GM13976 (cell line): ENCODE data around the gene NOTO.

Source experiments
- DNase-seq: peaks from one replicate; pipeline ENCODE4 v3.0.0; 2012; ENCODE audit warnings: low spot score
- in situ Hi-C: fragments of 300-500 bp; cut with MboI; formaldehyde crosslinking; loops from one replicate; pipeline ENCODE4 v1.12.0; 2022; ENCODE audit warnings: low sequenced_read_pairs, mixed read lengths, inconsistent platforms; ENCODE audit not compliant: unreplicated experiment
- TF ChIP-seq, protein P1 (sequence below): IDR thresholded peaks from 2 replicates; pipeline ENCODE4 v1.5.1; 2012; ENCODE audit warnings: borderline replicate concordance, mild to moderate bottlenecking; ENCODE audit not compliant: insufficient read depth; ENCODE audit errors: extremely low read depth, missing control alignments, control extremely low read depth

Gene NOTO

DNA sequence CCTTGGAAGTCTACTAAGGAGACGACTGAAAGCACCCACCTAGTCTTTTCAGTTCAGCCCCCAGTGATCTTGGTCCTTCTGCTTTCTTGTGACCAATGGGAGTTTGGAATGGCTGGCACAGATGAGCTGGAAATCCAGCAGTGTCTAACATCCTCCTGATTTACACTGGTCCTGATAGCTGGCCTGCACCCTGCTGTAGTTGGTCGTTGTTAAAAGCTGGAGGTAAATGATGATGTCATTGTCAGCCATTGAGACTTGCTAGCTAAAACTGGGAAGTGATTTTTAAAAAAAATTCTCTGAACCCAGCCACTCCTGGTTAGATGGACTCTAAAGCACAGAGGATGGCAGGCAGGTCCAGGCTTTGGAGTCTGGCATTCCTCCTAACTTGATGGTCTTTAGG lies 51.0 kb downstream of the NOTO start:
- in situ Hi-C loops, result no loop called here
- TF ChIP-seq, protein P1, sequence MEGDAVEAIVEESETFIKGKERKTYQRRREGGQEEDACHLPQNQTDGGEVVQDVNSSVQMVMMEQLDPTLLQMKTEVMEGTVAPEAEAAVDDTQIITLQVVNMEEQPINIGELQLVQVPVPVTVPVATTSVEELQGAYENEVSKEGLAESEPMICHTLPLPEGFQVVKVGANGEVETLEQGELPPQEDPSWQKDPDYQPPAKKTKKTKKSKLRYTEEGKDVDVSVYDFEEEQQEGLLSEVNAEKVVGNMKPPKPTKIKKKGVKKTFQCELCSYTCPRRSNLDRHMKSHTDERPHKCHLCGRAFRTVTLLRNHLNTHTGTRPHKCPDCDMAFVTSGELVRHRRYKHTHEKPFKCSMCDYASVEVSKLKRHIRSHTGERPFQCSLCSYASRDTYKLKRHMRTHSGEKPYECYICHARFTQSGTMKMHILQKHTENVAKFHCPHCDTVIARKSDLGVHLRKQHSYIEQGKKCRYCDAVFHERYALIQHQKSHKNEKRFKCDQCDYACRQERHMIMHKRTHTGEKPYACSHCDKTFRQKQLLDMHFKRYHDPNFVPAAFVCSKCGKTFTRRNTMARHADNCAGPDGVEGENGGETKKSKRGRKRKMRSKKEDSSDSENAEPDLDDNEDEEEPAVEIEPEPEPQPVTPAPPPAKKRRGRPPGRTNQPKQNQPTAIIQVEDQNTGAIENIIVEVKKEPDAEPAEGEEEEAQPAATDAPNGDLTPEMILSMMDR, result no peak
- no peak for DNase-seq

GRCh38 chr2:73253901-73254300 lies 51.5 kb downstream of the NOTO start:
- peak; percentile 41 for DNase-seq
- TF ChIP-seq, protein P1, result no peak
- in situ Hi-C loops, result no loop called here

- in situ Hi-C loops, result no loop called here
- DNase-seq, result peak; percentile 20
- TF ChIP-seq, protein P1, result no peak
Measured at GRCh38 chr2:73254343-73255006, 52.1 kb downstream of the NOTO start.

GRCh38 chr2:73255007-73255644 lies 52.8 kb downstream of the NOTO start:
- TF ChIP-seq, protein P1, result no peak
- in situ Hi-C loops, result no loop called here
- peak; percentile 20 for DNase-seq

DNA sequence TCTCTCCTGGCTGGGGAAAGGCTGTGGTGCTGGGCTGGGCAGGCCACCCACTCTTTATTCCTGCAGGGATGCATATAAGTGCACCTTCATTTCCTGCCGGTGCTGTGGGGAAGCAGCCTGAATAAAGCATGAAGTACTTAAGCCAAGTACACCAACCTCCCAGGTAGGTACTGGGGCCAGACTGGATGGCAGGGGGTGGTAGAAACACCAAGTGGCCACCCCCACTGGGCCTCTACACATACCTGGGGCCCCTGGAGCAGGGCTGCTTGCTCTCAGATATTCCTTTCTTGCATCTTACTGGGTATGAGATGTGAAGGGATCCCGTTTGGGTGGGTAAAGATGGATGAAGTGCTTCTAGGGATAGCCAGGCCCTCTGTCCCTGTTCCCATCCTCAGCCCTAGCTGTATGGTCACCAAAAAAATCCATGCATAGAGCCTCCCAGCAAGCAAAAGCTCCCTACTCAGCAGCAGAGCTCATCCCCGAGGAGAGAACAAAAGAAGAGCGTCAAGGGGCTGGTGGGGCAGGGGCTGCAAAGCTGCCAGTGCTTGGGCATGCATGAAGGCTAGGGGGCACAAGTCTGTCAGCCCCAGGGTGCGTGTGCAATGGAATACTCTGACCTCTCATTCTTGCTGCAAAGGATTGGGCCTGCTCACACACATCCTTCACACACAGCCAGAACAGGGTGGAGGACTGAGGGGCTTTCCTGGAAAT lies 53.7 kb downstream of the NOTO start:
- DNase-seq, result peak; percentile 24
- TF ChIP-seq, protein P1, result no peak
- in situ Hi-C loops, result no loop called here

- TF ChIP-seq, protein P1, result no peak
- DNase-seq, result peak; percentile 17
- in situ Hi-C loops, result no loop called here
Measured at GRCh38 chr2:73256618-73256922, 54.2 kb downstream of the NOTO start.
